SK-N-SH treated with all-trans-retinoic acid at 6 μM for 48 hours (cell line): ENCODE measurements around the gene SFT2D1.

Experiments used
- BACH2 ChIP-seq: fragments of 250-450 bp; sonication (Bioruptor Pico); IDR thresholded peaks from 2 replicates; pipeline ENCODE4 v1.9.0; 2021; ENCODE audit warnings: mild to moderate bottlenecking, borderline replicate concordance
- CSDC2 ChIP-seq: fragments of 250-450 bp; sonication (Bioruptor Pico); IDR thresholded peaks from 2 replicates; pipeline ENCODE4 v1.5.0; 2020; ENCODE audit warnings: mild to moderate bottlenecking, moderate library complexity
- ESRRG ChIP-seq: fragments of 250-450 bp; sonication (Bioruptor Pico); IDR thresholded peaks from 2 replicates; pipeline ENCODE4 v1.6.1; 2021; ENCODE audit warnings: mild to moderate bottlenecking
- ISL1 ChIP-seq: fragments of 250-450 bp; sonication (Bioruptor Pico); IDR thresholded peaks from 2 replicates; pipeline ENCODE4 v2.1.2; 2022; ENCODE audit warnings: mild to moderate bottlenecking, moderate library complexity
- OSR1 ChIP-seq: fragments of 250-450 bp; sonication (Bioruptor Pico); IDR thresholded peaks from 2 replicates; pipeline ENCODE4 v1.8.0; 2022; ENCODE audit warnings: moderate library complexity, mild to moderate bottlenecking, inconsistent platforms
- PPARA ChIP-seq: fragments of 250-450 bp; sonication (Bioruptor Pico); IDR thresholded peaks from 2 replicates; pipeline ENCODE4 v1.5.0; 2020; ENCODE audit warnings: mild to moderate bottlenecking, borderline replicate concordance
- SNAI2 ChIP-seq: fragments of 250-450 bp; sonication (Bioruptor Pico); IDR thresholded peaks from 2 replicates; pipeline ENCODE4 v1.5.0; 2020; ENCODE audit warnings: mild to moderate bottlenecking, moderate library complexity
- TCF4 ChIP-seq: fragments of 250-450 bp; sonication (Bioruptor Pico); IDR thresholded peaks from 2 replicates; pipeline ENCODE4 v1.8.0; 2021; ENCODE audit warnings: mild to moderate bottlenecking, moderate library complexity, borderline replicate concordance
- ZC3H10 ChIP-seq: fragments of 250-450 bp; sonication (Bioruptor Pico); IDR thresholded peaks from 2 replicates; pipeline ENCODE4 v1.5.1; 2021; ENCODE audit warnings: mild to moderate bottlenecking, moderate library complexity
- ZNF70 ChIP-seq: fragments of 450-650 bp; formaldehyde crosslinking; IDR thresholded peaks from 2 replicates; pipeline ENCODE4 v1.5.0; 2020; ENCODE audit warnings: mild to moderate bottlenecking, moderate library complexity
- ZNF8 ChIP-seq: fragments of 450-650 bp; formaldehyde crosslinking; IDR thresholded peaks from 2 replicates; pipeline ENCODE4 v1.5.0; 2020; ENCODE audit warnings: mild to moderate bottlenecking, moderate library complexity
- TF ChIP-seq, protein P1 (sequence below): fragments of 250-450 bp; sonication (Bioruptor Pico); IDR thresholded peaks from 2 replicates; pipeline ENCODE4 v1.5.1; 2020; ENCODE audit warnings: low read depth, mild to moderate bottlenecking, moderate library complexity
- TF ChIP-seq, protein P2 (sequence below): fragments of 250-450 bp; sonication (Bioruptor Pico); IDR thresholded peaks from 2 replicates; pipeline ENCODE4 v1.8.0; 2020; ENCODE audit warnings: mild to moderate bottlenecking, moderate library complexity, borderline replicate concordance
- TF ChIP-seq, protein P3 (sequence below): fragments of 250-450 bp; sonication (Bioruptor Pico); IDR thresholded peaks from 2 replicates; pipeline ENCODE4 v1.8.0; 2021; ENCODE audit warnings: low read depth, mild to moderate bottlenecking, moderate library complexity, borderline replicate concordance

DNA sequence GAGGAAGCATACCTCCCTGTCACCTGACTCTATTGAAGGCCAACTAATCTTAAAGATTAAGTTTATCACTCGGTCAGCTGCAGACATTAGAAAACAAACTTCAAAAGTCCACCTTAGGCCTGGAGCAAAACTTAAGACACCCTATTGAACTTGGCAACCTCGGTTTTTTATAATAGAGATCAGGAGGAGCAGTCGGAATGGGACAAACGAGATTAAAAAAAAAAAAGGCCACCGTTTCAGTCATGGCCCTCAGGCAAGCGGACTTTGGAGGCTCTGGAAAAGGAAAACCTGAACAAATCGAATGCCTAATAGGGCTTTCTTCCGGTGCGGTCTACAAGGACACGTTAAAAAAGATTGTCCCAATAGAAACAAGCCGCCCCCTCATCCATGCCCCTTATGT is 26.9 kb downstream of the SFT2D1 start:
- no peak for TF ChIP-seq ZNF8
- TF ChIP-seq, protein P1, sequence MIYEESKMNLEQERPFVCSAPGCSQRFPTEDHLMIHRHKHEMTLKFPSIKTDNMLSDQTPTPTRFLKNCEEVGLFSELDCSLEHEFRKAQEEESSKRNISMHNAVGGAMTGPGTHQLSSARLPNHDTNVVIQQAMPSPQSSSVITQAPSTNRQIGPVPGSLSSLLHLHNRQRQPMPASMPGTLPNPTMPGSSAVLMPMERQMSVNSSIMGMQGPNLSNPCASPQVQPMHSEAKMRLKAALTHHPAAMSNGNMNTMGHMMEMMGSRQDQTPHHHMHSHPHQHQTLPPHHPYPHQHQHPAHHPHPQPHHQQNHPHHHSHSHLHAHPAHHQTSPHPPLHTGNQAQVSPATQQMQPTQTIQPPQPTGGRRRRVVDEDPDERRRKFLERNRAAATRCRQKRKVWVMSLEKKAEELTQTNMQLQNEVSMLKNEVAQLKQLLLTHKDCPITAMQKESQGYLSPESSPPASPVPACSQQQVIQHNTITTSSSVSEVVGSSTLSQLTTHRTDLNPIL (CRISPR knock-in tag): no peak
- no peak for TF ChIP-seq PPARA (CRISPR knock-in tag)
- TF ChIP-seq, protein P2, sequence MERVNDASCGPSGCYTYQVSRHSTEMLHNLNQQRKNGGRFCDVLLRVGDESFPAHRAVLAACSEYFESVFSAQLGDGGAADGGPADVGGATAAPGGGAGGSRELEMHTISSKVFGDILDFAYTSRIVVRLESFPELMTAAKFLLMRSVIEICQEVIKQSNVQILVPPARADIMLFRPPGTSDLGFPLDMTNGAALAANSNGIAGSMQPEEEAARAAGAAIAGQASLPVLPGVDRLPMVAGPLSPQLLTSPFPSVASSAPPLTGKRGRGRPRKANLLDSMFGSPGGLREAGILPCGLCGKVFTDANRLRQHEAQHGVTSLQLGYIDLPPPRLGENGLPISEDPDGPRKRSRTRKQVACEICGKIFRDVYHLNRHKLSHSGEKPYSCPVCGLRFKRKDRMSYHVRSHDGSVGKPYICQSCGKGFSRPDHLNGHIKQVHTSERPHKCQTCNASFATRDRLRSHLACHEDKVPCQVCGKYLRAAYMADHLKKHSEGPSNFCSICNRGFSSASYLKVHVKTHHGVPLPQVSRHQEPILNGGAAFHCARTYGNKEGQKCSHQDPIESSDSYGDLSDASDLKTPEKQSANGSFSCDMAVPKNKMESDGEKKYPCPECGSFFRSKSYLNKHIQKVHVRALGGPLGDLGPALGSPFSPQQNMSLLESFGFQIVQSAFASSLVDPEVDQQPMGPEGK (CRISPR knock-in tag): no peak
- TF ChIP-seq BACH2 (CRISPR knock-in tag): no peak
- no peak for TF ChIP-seq ISL1 (CRISPR knock-in tag)
- no peak for TF ChIP-seq ZC3H10
- TF ChIP-seq CSDC2 (CRISPR knock-in tag): no peak
- TF ChIP-seq SNAI2 (CRISPR knock-in tag): no peak
- TF ChIP-seq, protein P3, sequence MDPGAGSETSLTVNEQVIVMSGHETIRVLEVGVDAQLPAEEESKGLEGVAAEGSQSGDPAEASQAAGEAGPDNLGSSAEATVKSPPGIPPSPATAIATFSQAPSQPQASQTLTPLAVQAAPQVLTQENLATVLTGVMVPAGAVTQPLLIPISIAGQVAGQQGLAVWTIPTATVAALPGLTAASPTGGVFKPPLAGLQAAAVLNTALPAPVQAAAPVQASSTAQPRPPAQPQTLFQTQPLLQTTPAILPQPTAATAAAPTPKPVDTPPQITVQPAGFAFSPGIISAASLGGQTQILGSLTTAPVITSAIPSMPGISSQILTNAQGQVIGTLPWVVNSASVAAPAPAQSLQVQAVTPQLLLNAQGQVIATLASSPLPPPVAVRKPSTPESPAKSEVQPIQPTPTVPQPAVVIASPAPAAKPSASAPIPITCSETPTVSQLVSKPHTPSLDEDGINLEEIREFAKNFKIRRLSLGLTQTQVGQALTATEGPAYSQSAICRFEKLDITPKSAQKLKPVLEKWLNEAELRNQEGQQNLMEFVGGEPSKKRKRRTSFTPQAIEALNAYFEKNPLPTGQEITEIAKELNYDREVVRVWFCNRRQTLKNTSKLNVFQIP: no peak
- TF ChIP-seq OSR1 (CRISPR knock-in tag): no peak
- TF ChIP-seq TCF4 (CRISPR knock-in tag): no peak
- no peak for TF ChIP-seq ZNF70 (CRISPR knock-in tag)
- no peak for TF ChIP-seq ESRRG
